Glomerular visceral epithelial cell (primary cell): ENCODE data around the gene ALPP.
A peak's percentile ranks its signal among the peaks of the same experiment; 100 is the strongest.
"Not testable (repeated sequence)": the region's sequence is repeated elsewhere in the genome, so short reads cannot be mapped to it uniquely, and the experiment has no call there.

ENCODE experiments used
- DNase-seq: peaks from one replicate; pipeline ENCODE4 v3.0.0-alpha.2; 2016; ENCODE audit errors: extremely low spot score

Gene ALPP

DNA sequence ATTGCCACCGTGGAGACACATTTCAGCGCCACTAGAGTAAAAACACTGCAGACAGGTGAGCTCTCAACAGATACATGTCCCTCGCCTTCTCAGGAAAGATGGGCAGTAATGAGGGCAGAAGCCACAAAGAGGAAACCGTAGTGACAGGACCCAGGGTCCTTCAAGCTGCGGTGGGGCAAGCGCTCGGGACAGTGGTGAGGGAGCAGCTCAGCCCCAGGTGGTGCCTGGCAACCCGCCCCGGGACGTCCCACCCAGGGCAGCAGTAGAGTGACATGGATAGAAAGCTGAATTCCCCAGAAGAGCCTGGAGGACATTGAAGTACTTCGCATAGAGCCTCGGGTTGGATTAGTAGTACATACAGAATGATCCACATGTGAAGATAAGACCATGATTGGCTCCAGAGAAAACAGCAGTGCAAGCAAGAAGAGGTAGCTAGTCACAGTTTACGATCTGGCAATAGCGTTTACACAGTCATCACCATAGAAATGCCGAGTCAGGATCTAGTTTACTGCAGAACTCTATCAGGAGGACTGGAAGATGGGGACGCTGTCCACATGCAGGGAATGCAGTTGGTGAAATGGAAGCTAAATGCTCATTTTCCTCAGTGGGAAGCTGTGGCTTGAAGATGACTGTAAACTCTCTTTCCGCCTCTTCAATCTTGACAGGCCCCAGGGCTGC lies 37.4 kb upstream of the ALPP start:
- no peak for DNase-seq

DNA sequence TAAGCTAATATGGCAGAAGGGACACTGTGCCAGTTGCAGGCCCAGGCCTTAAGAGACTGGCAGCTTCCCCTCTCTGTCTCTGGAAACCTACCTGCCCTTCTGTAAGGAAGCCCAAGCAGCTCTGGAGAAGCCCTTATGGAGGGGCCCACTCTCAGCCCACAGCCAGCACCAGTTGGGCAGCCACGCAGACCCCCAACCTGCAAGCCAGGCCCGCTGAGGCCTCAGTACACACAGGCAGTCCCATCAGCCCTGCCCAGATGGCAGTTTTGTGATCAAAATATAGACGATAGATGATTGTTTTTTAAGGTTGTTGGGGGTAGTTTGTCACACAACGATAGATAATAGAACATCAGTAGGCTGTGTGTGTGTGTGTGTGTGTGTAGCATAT lies 36.8 kb upstream of the ALPP start:
- DNase-seq: no peak

DNA sequence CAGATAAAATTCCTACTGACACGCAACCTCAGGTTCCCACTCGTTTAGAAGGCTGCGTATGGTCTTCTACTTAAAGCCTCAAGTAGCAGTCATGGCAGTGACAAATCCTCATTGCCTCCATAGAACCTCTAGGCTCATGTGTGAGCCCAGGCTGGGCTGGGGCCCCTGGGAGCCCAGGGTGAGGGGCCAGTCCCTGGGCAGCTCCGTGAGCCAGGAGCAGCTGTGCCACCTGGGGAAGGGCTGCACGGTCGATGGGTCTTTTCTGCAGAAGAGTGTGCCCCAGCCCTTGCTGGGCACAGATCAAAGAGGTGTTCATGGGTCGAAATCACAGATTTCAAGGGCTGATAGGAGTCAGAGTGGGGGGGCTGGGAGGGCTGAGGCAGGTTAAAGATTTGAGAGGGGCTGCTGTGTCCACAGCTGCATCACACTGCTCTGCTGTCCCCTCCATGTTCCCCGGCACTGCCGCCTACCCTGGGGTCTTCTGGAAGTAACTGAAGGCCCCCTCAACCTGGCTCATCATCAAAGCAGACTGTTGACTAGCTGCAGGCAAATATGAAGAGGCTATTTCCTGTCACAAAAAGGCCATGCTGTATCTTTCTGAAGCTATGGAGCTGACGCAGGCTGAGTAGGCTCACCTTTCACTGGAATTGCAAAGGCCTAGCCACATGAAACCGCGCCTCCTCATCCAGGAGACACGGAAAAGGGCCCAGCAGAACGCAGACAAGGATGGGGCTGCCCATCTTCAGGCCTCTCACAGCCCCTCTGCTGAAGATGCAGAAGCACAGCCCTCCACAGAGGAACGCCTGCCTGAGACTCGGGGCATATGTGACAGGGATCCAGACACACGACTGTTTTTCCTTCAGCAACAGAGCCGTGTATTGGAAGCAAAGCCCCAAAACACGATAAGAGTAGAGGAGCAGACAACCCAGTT lies 35.7 kb upstream of the ALPP start:
- DNase-seq: no peak

DNA sequence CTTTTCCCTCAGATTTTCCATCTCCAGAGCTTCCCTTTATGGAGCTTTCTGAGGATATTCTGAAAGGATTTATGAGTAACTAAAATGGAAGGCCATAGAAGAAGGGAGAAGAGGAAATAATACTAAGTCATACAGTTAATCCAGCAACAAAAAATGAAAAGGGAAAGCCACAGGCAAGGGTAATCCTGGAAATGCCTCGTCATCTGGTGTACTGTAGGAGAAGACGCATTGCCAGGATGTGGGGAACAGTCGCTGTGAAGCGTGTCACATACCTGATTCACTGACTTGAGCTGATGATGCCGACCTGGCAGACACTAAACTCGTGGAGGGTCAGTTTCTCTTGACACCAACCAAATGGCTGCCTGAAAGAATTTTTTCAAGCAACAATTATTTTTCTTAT lies 34.7 kb upstream of the ALPP start:
- peak; percentile 39 for DNase-seq

DNA sequence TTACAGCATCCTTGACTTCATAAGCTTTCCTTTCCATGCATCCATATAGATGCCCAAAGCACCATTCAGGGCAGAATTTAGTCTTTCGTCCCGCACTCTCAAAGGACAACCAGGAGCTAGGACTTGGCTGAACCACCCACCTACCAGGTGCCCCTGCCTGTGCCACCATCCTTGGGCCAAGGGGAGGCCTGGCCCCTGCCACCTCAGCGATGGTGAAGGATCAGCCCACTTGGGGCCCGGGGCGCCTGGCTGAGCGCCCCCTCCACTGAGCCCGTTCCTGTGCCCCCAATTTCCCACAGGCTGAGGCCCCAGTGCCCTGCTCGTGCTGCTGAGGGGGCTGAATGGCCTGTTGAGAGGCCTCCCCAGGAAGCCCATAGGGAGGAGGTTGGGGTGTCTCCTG lies 33.3 kb upstream of the ALPP start:
- DNase-seq: no peak

DNA sequence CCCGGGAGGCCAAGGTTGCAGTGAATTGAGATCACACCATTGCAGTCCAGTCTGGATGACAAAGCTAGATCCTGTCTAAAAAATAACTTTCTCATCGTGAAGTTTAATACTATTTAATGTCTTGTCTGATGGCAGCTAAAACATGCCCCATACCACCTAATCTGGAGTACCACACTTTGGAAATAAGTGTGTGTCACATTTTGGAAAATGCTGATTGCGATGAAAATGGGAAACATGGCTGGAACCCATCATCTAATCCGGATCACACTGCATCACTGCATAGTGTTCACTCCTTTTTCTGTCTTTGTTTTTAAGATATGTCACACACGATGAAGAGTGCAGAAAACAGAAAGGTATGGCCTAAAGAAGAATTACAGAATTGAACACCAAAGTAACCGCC lies 31.2 kb upstream of the ALPP start:
- DNase-seq: no peak

DNA sequence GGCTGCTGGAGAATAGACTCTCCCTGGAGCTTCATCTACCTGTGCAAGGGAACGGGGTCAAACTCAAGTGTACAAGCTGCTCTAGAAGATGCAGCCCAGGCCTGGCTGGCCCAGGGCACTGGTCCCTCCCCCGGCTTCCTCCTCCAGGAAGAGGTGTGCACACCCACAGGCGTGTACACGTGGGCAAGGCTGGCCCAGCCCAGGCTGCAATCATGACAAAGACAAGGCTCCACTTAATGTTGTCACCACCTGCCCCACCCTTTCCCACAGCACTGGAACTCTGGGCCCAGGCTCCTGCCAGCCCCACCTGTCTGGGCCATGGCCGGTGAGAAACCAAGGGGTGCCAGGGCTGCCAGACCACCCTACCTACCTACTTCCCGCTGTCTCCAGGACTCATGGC lies 29.6 kb upstream of the ALPP start:
- no peak for DNase-seq

DNA sequence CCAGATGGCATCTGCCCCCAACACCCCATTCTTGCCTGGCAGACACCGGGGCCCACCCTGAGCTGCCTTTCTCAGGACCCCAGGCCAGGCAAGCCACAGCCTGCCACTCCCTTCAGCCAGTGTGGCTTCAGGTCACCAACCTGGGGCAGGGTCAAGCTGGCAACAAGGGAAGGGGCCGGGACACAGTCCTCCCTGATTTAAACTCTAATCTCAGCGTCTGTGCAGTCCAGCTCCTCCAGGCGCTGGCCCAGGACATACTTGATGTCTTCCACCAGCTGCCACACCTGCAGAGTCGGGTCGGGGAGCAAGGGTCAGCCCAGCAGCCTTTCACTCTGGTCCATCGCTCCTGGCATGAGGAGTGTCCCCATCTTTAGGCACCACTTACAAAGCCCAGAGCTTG lies 29.0 kb upstream of the ALPP start:
- no peak for DNase-seq

DNA sequence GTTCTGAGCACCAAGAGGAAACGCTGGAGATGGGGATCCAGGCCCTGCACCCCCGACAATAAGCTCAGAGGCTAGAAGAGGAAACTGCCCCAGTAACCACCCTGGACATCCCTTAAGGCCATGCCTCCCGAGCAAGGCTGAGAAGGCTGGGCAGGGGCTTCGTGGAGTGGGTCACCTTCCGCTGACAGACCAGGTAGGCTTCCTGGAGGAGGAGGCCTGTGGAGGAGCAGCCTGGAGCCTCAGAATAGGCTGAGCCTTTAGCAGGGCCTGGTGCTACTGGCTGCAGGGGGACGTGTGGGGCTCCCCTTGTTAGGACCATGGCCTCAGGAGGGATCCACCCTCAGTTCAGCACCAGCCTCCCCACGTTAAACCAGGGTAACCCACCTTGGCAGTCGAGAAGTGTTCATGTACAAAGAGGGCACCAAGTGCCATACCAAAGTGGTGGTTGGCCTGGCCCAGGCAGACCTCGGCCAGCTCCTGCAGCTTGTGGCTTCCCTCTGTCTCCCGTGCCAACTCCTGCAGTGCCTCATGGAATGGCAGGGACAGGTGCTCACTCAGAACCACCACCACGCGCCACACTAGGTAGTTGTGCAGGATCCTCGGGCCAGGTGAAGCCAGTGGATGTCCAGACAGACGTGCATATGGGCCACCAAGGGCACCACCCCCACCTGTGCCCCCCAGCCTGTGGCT lies 28.5 kb upstream of the ALPP start:
- DNase-seq: no peak

DNA sequence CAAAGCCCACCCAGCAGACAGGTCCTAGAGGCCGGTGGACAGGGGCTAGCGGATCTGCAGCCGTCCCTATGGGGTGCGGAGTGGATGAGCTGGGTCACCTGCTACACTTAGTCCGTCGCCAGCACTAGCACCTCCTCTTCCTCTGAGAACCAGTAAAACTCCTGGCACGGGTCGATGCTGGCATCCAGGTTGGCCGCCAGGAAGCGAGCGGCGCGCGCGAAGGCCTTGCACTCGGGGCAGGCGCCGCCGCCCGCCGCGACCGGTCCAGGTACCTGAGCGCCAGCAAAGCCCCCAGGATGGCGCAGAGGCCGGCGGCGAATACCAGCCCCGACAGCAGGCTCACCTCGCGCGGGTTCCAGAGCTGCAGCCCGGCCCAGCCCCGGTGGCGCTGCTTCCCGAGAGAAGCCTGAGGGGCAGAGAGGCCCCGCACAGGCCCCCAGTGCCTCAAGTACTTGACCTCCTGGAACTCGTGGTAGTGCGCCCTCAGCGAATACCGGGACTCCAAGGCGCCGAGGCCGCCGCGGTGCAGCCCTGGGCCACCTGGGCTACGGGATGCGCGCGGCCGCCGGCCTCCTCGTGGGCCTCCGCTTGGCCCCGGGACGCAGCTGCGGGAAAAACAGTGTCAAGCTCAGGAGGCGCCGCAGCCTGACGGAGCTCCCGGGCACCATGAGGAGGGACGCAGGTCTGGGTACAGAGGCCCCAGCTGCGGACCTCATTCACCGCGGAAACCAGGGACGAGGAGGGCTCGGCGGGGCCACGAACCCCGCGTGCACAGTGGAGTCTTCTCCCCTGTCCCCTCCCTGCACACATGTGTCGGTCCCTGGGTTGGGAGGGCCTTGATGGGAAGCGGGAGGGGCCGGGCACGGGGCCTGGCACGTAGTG lies 27.5 kb upstream of the ALPP start:
- no peak for DNase-seq

DNA sequence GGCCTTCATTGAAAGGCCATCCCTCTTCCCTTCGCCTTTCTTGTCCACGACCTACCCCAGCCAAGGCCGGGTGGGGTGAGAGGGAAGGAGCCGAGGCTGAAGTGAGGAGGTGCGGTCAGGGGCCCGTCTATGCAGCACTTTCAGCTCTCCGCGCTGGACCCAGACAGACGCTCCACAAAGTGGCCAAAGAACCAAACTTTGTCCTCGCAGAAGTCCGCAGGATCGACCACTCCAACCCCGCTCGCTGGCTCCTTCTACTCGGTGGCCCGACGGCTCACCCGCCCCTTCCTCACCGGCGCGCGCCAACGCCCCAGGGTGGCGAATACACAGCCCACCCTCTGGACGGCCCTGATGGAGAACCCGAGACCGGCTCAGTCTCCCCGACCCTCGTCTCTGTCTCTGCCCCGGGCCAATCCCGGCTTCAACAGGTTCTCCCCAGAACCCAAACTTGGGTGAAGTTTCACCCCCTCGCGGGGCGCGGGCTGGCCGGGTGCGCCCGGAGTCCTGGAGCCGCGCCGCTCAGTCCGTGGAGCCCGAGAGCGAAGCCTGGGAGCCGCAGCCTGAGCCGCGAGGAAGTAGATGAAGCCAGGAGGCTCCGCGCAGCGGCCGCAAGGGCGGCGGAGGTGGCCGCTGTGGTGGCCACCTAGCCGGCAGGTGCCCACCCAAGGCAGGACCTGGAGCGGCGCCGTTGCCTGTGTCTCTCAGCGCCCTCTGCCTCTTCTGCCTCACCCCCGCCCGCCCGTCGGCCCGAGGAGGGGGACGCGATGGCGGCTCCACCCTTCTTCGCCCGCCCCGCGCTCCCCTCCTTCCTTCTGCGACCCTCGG lies 26.7 kb upstream of the ALPP start:
- DNase-seq: no peak

DNA sequence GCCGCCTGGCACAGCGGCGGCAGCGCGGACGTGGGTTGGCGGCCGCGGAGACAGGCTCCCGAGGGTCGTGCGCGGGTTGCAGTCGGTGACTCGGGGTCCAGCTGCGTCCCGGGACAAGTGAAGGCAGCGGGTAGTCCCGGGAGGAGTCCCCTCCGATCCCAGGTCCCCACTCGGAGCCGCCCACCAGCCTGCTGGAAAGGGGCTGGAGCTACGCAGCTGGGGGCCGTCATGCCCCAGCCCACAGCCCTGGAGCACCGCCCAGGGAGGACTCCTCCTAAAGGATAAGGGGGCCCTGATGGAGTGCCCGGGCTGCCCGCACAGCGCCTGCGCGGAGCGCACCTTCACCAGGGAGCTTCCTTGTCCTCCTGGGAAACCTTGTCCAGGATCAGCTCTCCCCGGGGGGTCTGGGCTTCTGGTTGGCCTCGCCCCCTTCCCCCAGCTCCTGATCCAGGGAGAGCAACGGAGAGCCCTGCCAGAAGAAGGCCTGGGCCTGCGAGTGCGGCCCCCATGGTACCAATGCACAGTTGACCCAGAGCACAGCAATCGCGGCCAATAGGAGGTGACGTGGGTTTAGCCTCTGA lies 25.9 kb upstream of the ALPP start:
- no peak for DNase-seq

DNA sequence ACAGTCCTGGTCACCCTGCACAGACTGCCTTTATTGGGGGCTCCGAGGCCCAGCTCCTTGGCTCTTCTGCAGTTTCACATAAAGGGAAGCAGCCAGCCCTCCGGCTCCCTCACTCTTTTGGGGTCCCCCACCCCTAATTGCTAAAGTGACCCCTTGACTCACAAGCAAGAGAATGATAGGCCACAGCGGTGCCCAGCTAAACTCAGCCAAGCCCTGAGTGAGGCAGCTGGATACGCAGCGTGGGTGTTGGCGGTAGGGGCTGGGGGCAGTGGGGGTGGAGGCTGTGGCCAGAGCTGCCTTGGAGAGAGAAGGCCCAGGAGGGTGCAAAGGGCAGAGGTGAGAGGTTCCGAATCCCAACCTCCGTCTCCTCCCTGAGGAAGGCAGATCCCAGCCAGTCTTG lies 25.5 kb upstream of the ALPP start:
- no peak for DNase-seq

DNA sequence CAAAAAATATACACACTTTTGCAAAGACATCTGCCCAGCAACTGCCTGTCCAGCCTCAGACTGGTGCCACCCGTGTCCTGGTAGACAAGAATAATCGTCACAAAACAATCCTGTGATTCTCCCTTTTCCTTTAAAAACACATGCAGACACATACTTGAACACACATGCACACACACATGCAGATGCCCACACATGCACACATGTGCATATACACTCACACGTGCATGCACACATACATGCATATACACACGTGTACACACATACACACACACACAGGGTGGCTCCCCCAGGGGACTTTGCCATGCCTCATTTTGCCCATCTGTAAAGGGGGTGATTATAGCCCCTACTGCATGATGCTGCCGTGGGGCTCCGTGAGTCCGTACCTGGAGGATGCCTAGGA lies 24.9 kb upstream of the ALPP start:
- no peak for DNase-seq

DNA sequence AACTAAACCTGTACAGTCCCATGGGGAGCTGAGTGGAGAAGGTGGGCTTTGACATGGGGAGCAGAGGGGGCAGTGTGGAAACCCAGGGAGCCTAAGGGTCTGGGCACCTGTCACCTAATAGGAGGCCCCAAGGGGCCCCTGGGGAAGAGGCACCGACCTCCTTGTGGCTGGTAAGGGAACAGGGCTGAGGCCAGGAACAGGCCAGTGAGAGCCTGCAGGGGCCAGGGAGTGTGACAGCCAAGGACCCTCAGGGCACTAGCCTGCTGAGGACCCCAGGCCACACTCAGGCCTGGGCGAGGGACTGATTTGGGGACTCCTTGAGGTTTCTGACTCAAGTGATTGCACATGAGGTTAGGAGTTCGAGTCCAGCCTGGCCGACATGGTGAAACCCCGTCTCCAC lies 24.5 kb upstream of the ALPP start:
- no peak for DNase-seq

DNA sequence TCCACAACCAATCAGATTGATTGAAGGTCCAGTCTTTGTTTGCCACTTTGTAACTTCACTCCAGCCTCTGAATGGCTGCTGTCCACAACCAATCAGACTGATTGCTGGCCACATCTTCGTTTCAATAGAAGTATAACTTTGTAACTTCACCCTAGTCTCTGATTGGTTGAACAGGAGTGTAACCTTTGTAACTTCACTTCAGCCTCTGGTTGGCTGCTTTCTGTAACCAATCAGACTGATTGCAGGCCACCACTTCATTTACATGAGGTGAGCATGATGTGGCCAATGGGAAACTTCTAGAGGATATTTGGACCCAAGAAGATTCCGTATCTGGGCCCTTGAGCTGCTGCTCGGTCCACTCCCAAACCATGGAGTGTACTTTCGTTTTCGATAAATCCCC lies 16.9 kb upstream of the ALPP start:
- no peak for DNase-seq

DNA sequence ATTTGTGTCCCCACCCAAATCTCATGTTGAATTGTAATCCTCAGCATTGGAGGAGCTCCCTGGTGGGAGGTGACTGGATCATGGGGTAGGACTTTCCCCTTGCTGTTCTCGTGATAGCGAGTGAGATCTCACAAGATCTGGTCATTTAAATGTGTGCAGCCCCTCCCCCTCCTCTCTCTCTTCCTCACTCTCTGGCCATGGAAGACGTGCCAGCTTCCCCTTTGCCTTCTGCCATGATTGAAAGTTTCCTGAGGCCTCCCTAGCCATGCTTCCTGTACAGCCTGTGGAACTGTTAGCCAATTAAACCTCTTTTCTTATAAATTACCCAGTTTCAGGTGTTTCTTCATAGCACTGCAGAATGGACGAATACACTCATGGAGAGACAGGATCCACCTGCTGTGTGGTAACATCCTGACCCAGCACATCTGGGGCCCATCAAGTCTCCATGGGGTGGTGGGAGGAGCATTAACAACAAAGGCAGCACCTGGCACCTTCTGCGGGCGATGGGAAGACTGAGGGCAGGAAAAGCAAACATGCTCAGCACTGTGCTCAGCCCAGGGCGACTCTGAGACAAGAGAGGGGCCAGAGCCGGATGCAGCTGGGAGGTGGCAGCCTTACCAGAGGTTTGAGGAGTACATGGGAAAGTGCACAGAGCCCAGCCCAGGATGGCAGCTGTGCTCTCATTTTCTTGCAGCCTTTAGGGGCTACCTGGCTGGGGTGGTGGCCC lies 16.2 kb upstream of the ALPP start:
- no peak for DNase-seq

DNA sequence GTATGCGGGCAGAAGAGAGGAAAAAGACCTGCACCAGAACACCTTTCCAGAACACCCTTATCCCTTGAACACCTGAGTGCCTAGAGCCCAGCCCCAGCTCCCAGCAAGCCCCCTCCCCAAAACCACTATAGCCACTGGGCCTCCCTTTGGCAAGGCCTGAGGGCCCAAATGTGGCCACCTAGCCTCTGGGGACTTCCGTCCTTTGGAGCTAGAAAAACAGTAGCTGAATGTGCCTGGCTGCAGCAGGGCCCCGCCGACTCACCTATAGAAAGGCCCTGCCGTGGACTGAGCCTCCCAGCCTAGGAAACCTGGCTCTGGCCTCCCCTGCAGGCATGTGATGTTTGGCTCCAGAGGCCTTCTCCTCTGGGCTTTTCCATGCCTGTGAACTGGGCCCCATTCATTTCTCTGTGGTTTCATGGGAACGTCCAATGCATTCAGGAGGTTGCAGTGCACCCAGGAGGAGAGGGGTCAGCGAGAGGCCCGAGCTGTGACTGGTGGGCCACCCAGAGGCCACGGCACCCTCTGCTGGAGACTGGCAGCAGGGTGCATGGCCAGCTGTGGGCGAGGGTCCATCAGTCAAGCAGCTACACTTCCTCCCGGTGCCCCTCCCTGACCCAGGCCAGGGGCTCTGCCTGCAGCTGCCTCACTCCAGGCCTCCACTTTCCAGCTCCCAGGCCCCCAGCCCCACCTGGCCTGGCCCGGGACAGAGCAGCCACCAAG lies 15.3 kb upstream of the ALPP start:
- DNase-seq: not testable (repeated sequence)
